CD4-positive, alpha-beta memory T cell (primary cell): ENCODE data around the gene RAB43. TPM values are rescaled to one million over a fixed set of nuclear protein-coding genes. Genes with fewer than 3 reads are reported as not detected.
A peak's percentile ranks its signal among the peaks of the same experiment; 100 is the strongest.

Experiments
- CTCF ChIA-PET: fragments of 350-600 bp; sonication (Branson Sonifier 250); formaldehyde crosslinking; loops from one replicate; lab custom pipeline; 2021; ENCODE audit warnings: inconsistent platforms; ENCODE audit not compliant: partially characterized antibody; lab: Charles Lee
- POLR2A ChIA-PET: fragments of 350-600 bp; sonication (Branson Sonifier 250); formaldehyde crosslinking; loops from one replicate; lab custom pipeline; 2021; ENCODE audit not compliant: partially characterized antibody; lab: Charles Lee
- DNase-seq, 5 donors: peaks; one replicate each; pipeline versions ENCODE4 v3.0.0 to v3.0.0-alpha.2; 2020 to 2022; ENCODE audit warnings: mixed read lengths in 1 of 5
- H3K27ac ChIP-seq: one replicate; pipeline ENCODE4 v1.7.0; 2013; ENCODE audit warnings: low read depth, low read length
- H3K27me3 ChIP-seq: 2 replicates; pipeline ENCODE4 v1.7.0; 2013; ENCODE audit warnings: mild to moderate bottlenecking, low read length, moderate library complexity; ENCODE audit not compliant: insufficient read depth
- H3K36me3 ChIP-seq: 2 replicates; pipeline ENCODE4 v1.7.0; 2013; ENCODE audit warnings: mild to moderate bottlenecking, low read length, moderate library complexity; ENCODE audit not compliant: insufficient read depth
- H3K4me1 ChIP-seq: 2 replicates; pipeline ENCODE4 v1.7.0; 2013; ENCODE audit warnings: mild to moderate bottlenecking, low read length, moderate library complexity; ENCODE audit not compliant: insufficient read depth
- H3K4me3 ChIP-seq, 2 donors: one replicate each; pipeline ENCODE4 v1.7.0; 2013; ENCODE audit warnings: low read length in 2 of 2, mild to moderate bottlenecking in 1 of 2
- H3K9me3 ChIP-seq, 2 donors: one replicate each; pipeline ENCODE4 v1.7.0; 2013; ENCODE audit warnings: low read length in 2 of 2, control low read depth in 1 of 2; ENCODE audit not compliant: control insufficient read depth in 1 of 2
- H3K27ac Mint-ChIP-seq, 7 donors: one replicate each; pipeline ENCODE4 v1.8.0; 2020 to 2021; ENCODE audit warnings: mixed read lengths in 7 of 7, mild to moderate bottlenecking in 6 of 7, inconsistent platforms in 3 of 7, moderate library complexity in 3 of 7
- H3K27me3 Mint-ChIP-seq, 2 donors: one replicate each; pipeline ENCODE4 v1.8.0; 2020 to 2021; ENCODE audit warnings: mixed read lengths in 2 of 2
- H3K36me3 Mint-ChIP-seq, 2 donors: one replicate each; pipeline ENCODE4 v1.8.0; 2020 to 2021; ENCODE audit warnings: mixed read lengths in 2 of 2, inconsistent platforms in 1 of 2, mild to moderate bottlenecking in 1 of 2
- H3K4me1 Mint-ChIP-seq, 4 donors: one replicate each; pipeline ENCODE4 v1.8.0; 2020 to 2021; ENCODE audit warnings: mixed read lengths in 4 of 4, mild to moderate bottlenecking in 1 of 4
- H3K4me3 Mint-ChIP-seq, 8 donors: one replicate each; pipeline ENCODE4 v1.8.0; 2020 to 2021; ENCODE audit warnings: mixed read lengths in 8 of 8, mild to moderate bottlenecking in 7 of 8, moderate library complexity in 6 of 8, inconsistent platforms in 3 of 8
- H3K9me3 Mint-ChIP-seq, 8 donors: one replicate each; pipeline ENCODE4 v1.8.0; 2020 to 2021; ENCODE audit warnings: mixed read lengths in 8 of 8, mild to moderate bottlenecking in 5 of 8, inconsistent platforms in 3 of 8, moderate library complexity in 1 of 8
- intact Hi-C: fragments of 100-400 bp; cut with micrococcal nuclease; formaldehyde crosslinking; loops from one replicate; pipeline ENCODE4 v1.15.1; 2023
- polyA plus RNA-seq, 2 donors: library from polyadenylated mRNA; unstranded; fragments of 300-500 nt; fragmentation: Illumina TruSeq; gene quantifications; one replicate each; pipeline ENCODE4 v1.2.3, GENCODE V29; 2021
- total RNA-seq, 2 experiments: library from RNA; stranded (reverse); gene quantifications; one replicate each; pipeline ENCODE4 v1.2.3, GENCODE V29; 2021

Gene RAB43
- total and polyA plus RNA-seq, 4 experiments from 2014 or later: 11.3 to 68.4 (median 40.4) TPM

- Histone ChIP-seq H3K9me3 (no peaks in the 10 kb centered on the region), H3K27me3 (no peaks in the 10 kb centered on the region), H3K27ac (peak overlapping the region; percentile 62), H3K4me3 (peak overlapping the region; percentile 73 to 79), H3K4me1 (peaks cover 46% of the 10 kb centered on the region), H3K36me3 (peaks cover 9% of the 10 kb centered on the region)
- ChIA-PET POLR2A (interaction anchor here (0.6 to 8.7 kb wide), 40 partner anchors 8 to 997 kb away, joined by 3 to 133 read pairs (median 5); partner anchors contain the start of genes ACAD9, CFAP92, CNBP and COPG1), CTCF (interaction anchor here (0.6 to 11.7 kb wide), 14 partner anchors 12 to 441 kb away, joined by 3 to 132 read pairs (median 6); a partner anchor contains a TSS)
- peaks cover 22 to 39% of the 10 kb centered on the region in 2 donors for H3K36me3 Mint-ChIP-seq
- H3K27me3 Mint-ChIP-seq: no peaks in the 10 kb centered on the region
- peaks cover 0 to 2% (median 0%) of the 10 kb centered on the region in 8 donors for H3K9me3 Mint-ChIP-seq
- H3K4me3 Mint-ChIP-seq: peak overlapping the region; percentile 92 to 99 (median 94)
- H3K27ac Mint-ChIP-seq: peak overlapping the region; percentile 94 to 99 (median 98)
- H3K4me1 Mint-ChIP-seq: peaks cover 29 to 64% (median 46%) of the 10 kb centered on the region in 4 donors
- peak in 2 of 5 donors; percentile 44 to 66 for DNase-seq
- intact Hi-C loops: loop anchor here (1.0 to 5.0 kb wide), 2 partner anchors 63 to 244 kb away; partner anchors contain the start of gene ACAD9
Observed at GRCh38 chr3:129121016-129121791, 400 bp downstream of the RAB43 start.

GRCh38 chr3:129120254-129121004 is 1.2 kb downstream of the RAB43 start:
- DNase-seq: peak; percentile 92 to 97 (median 95)
- Histone ChIP-seq H3K4me1 (peaks cover 54% of the 10 kb centered on the region), H3K9me3 (no peaks in the 10 kb centered on the region), H3K27ac (peak overlapping the region; percentile 62), H3K4me3 (peak overlapping the region; percentile 73 to 79), H3K36me3 (peaks cover 9% of the 10 kb centered on the region), H3K27me3 (no peaks in the 10 kb centered on the region)
- peak overlapping the region; percentile 92 to 99 (median 94) for H3K4me3 Mint-ChIP-seq
- H3K4me1 Mint-ChIP-seq: peaks cover 34 to 70% (median 52%) of the 10 kb centered on the region in 4 donors
- peaks cover 27 to 43% of the 10 kb centered on the region in 2 donors for H3K36me3 Mint-ChIP-seq
- ChIA-PET POLR2A (interaction anchor here (0.9 to 8.7 kb wide), 34 partner anchors 9 to 997 kb away, joined by 3 to 133 read pairs (median 6); partner anchors contain the start of genes ACAD9, CFAP92, CNBP and COPG1), CTCF (interaction anchor here (0.6 to 11.7 kb wide), 16 partner anchors 11 to 439 kb away, joined by 3 to 132 read pairs (median 6); a partner anchor contains a TSS)
- intact Hi-C loops: loop anchor here (1.0 to 5.0 kb wide), 6 partner anchors 41 to 320 kb away; partner anchors contain the start of genes ACAD9, COPG1, IFT122 and ISY1
- peak overlapping the region; percentile 94 to 99 (median 98) for H3K27ac Mint-ChIP-seq
- peaks cover 0 to 2% (median 0%) of the 10 kb centered on the region in 8 donors for H3K9me3 Mint-ChIP-seq
- no peaks in the 10 kb centered on the region for H3K27me3 Mint-ChIP-seq

GRCh38 chr3:129119365-129120100 is 2.1 kb downstream of the RAB43 start:
- intact Hi-C loops: loop anchor here (1.0 to 5.0 kb wide), 6 partner anchors 42 to 321 kb away; partner anchors contain the start of genes ACAD9, COPG1, IFT122 and ISY1
- H3K9me3 Mint-ChIP-seq: peaks cover 0 to 2% (median 0%) of the 10 kb centered on the region in 8 donors
- Histone ChIP-seq H3K4me3 (peak overlapping the region; percentile 73 to 79), H3K27me3 (no peaks in the 10 kb centered on the region), H3K4me1 (peaks cover 62% of the 10 kb centered on the region), H3K36me3 (peaks cover 9% of the 10 kb centered on the region), H3K9me3 (no peaks in the 10 kb centered on the region), H3K27ac (peak overlapping the region; percentile 62)
- CTCF ChIA-PET: interaction anchor here (1.0 to 11.7 kb wide), 18 partner anchors 13 to 197 kb away, joined by 3 to 132 read pairs (median 6); a partner anchor contains a TSS
- H3K27ac Mint-ChIP-seq: peak overlapping the region; percentile 94 to 99 (median 98)
- peaks cover 36 to 76% (median 56%) of the 10 kb centered on the region in 4 donors for H3K4me1 Mint-ChIP-seq
- DNase-seq: peak in 4 of 5 donors; percentile 9 to 50 (median 10)
- H3K27me3 Mint-ChIP-seq: no peaks in the 10 kb centered on the region
- peak overlapping the region; percentile 92 to 99 (median 94) for H3K4me3 Mint-ChIP-seq
- POLR2A ChIA-PET: interaction anchor here (0.6 to 8.7 kb wide), 26 partner anchors 8 to 486 kb away, joined by 3 to 133 read pairs (median 6); partner anchors contain the start of genes ACAD9, CNBP, COPG1 and HMCES
- H3K36me3 Mint-ChIP-seq: peaks cover 27 to 47% of the 10 kb centered on the region in 2 donors

- peak overlapping the region; percentile 73 to 79 for H3K4me3 ChIP-seq
- intact Hi-C loops: loop anchor here (1.0 kb wide), 1 partner anchor 65 kb away; no protein-coding TSS in a partner anchor
- peaks cover 9% of the 10 kb centered on the region for H3K36me3 ChIP-seq
- peak; percentile 84 to 91 (median 87) for DNase-seq
- H3K4me3 Mint-ChIP-seq: peak overlapping the region; percentile 92 to 99 (median 94)
- no peaks in the 10 kb centered on the region for H3K27me3 Mint-ChIP-seq
- peaks cover 70% of the 10 kb centered on the region for H3K4me1 ChIP-seq
- H3K9me3 Mint-ChIP-seq: peaks cover 0 to 2% (median 0%) of the 10 kb centered on the region in 8 donors
- H3K27ac ChIP-seq: peak overlapping the region; percentile 62
- ChIA-PET POLR2A (interaction anchor here (0.6 to 8.7 kb wide), 20 partner anchors 8 to 196 kb away, joined by 3 to 133 read pairs (median 11); partner anchors contain the start of genes CNBP, COPG1 and HMCES), CTCF (interaction anchor here (0.8 to 11.7 kb wide), 15 partner anchors 17 to 148 kb away, joined by 3 to 132 read pairs (median 5); no protein-coding TSS in a partner anchor)
- H3K27me3 ChIP-seq: no peaks in the 10 kb centered on the region
- peaks cover 40 to 83% (median 63%) of the 10 kb centered on the region in 4 donors for H3K4me1 Mint-ChIP-seq
- H3K36me3 Mint-ChIP-seq: peaks cover 31 to 50% of the 10 kb centered on the region in 2 donors
- peak overlapping the region; percentile 94 to 99 (median 98) for H3K27ac Mint-ChIP-seq
- no peaks in the 10 kb centered on the region for H3K9me3 ChIP-seq
Observed at GRCh38 chr3:129118745-129119144, 2.9 kb downstream of the RAB43 start.

- POLR2A ChIA-PET: interaction anchor here (0.6 to 8.7 kb wide), 15 partner anchors 10 to 1005 kb away, joined by 3 to 133 read pairs (median 7); partner anchors contain the start of genes CNBP and COPG1
- no peak for DNase-seq
- Mint-ChIP-seq H3K9me3 (peaks cover 0 to 2% (median 0%) of the 10 kb centered on the region in 8 donors), H3K27me3 (no peaks in the 10 kb centered on the region), H3K27ac (peak overlapping the region; percentile 94 to 99 (median 98)), H3K4me1 (peaks cover 42 to 81% (median 61%) of the 10 kb centered on the region in 4 donors), H3K4me3 (peak overlapping the region; percentile 12 to 98 (median 72)), H3K36me3 (peaks cover 31 to 53% of the 10 kb centered on the region in 2 donors)
- Histone ChIP-seq H3K4me1 (peaks cover 67% of the 10 kb centered on the region), H3K36me3 (peaks cover 16% of the 10 kb centered on the region), H3K27me3 (no peaks in the 10 kb centered on the region), H3K9me3 (no peaks in the 10 kb centered on the region), H3K27ac (peak overlapping the region; percentile 62), H3K4me3 (no peak overlapping the region)
- CTCF ChIA-PET: interaction anchor here (0.7 to 11.7 kb wide), 7 partner anchors 16 to 147 kb away, joined by 3 to 132 read pairs (median 7); no protein-coding TSS in a partner anchor
- intact Hi-C loops: no loop called here
Observed at GRCh38 chr3:129117134-129117533, 4.5 kb downstream of the RAB43 start.
